H1 (cell line): ENCODE results near the gene CLDN7. TPM values are rescaled to one million over a fixed set of nuclear protein-coding genes. Genes with fewer than 3 reads are reported as not detected.

Experiments
- SUZ12 ChIP-seq: fragments of 200-600 bp; sonication (generic); IDR thresholded peaks from 2 replicates; pipeline ENCODE4 v1.6.1; 2012; ENCODE audit warnings: mild to moderate bottlenecking, inconsistent platforms, low read length, moderate library complexity, mixed read lengths
- polyA plus RNA-seq, 7 experiments: library from polyadenylated mRNA; depleted of rRNA in 3 of 7; stranded (reverse) in 5 of 7; unstranded in 2 of 7; fragments of >200 nt in 5 of 7; fragments of 200-250 nt in 2 of 7; gene quantifications; 1 replicate in 5 of 7; 2 replicates in 1 of 7; 4 replicates in 1 of 7; pipeline versions ENCODE4 v1.2.1 to v1.2.3, GENCODE V29; 2011 to 2013; ENCODE audit warnings: missing spikeins in 2 of 7, mixed read lengths in 2 of 7
- total RNA-seq: library from RNA; stranded (reverse); fragmentation: NEBNext Ultra II Directional; extraction: Animal tissue kit (Norgen Biotek cat#: 25700); gene quantifications from 2 replicates; pipeline ENCODE4 v1.2.1, GENCODE V29; 2021

The CLDN7 gene
- total and polyA plus RNA-seq, 2 of the 8 experiments (the other 6 are each of a cell fraction or from before 2014, with no cell fraction given): 118 to 119 TPM

- no peak for TF ChIP-seq SUZ12
Observed at GRCh38 chr17:7228920-7229319, 33.4 kb downstream of the CLDN7 start (continued).
